Astrocyte (in vitro differentiated cells and primary cell): ENCODE results near the gene CMTM1.

Experiments used
- CTCF ChIP-seq: IDR thresholded peaks from 2 replicates; pipeline ENCODE4 v1.5.1; 2011; ENCODE audit warnings: low read depth, mild to moderate bottlenecking, inconsistent platforms, low read length, moderate library complexity; ENCODE audit not compliant: insufficient read depth
- EZH2 ChIP-seq: IDR thresholded peaks from 2 replicates; pipeline ENCODE4 v1.6.1; 2012; ENCODE audit warnings: mild to moderate bottlenecking, low read length, inconsistent platforms; ENCODE audit not compliant: insufficient read depth

GRCh38 chr16:66590322-66590721, 24.1 kb downstream of the CMTM1 start:
- no peak for TF ChIP-seq EZH2
- no peak for TF ChIP-seq CTCF
